ENCODE results near the gene PCDHB10.
A peak's percentile ranks its signal among the peaks of the same experiment; 100 is the strongest.
"Not testable (repeated sequence)": the region's sequence is repeated elsewhere in the genome, so short reads cannot be mapped to it uniquely, and the experiment has no call there.

The PCDHB10 gene

DNA sequence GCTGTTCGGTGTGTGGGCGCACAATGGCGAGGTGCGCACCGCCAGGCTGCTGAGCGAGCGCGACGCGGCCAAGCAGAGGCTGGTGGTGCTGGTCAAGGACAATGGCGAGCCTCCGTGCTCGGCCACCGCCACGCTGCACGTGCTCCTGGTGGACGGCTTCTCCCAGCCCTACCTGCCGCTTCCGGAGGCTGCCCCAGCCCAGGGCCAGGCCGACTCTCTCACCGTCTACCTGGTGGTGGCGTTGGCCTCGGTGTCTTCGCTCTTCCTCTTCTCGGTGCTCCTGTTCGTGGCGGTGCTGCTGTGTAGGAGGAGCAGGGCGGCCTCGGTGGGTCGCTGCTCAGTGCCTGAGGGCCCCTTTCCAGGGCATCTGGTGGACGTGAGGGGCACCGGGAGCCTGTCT is 12.3 kb upstream of the PCDHB10 start:
- H3K9me2 ChIP-seq (replicated peaks; ENCODE audit: insufficient read depth, low read length); H3K4me3 ChIP-seq (ENCODE audit: low read length); H3K27ac ChIP-seq (ENCODE audit: low read length); DNase-seq; H3K27me3 ChIP-seq (replicated peaks; ENCODE audit: insufficient read depth, low read length); H3K4me2 ChIP-seq (ENCODE audit: low read depth, low read length); H2AFZ ChIP-seq (ENCODE audit: low read length); H3K9me3 ChIP-seq (replicated peaks; ENCODE audit: insufficient read depth, low read length); H3F3A ChIP-seq (ENCODE audit: insufficient read depth, low read length); H3K4me1 ChIP-seq (ENCODE audit: low read length); H4K20me1 ChIP-seq (ENCODE audit: insufficient read depth, low read length); H3K9ac ChIP-seq (ENCODE audit: low read length); H3K79me2 ChIP-seq (ENCODE audit: low read length); H3K36me3 ChIP-seq (replicated peaks; ENCODE audit: insufficient read depth, low read length): not testable (repeated sequence)

DNA sequence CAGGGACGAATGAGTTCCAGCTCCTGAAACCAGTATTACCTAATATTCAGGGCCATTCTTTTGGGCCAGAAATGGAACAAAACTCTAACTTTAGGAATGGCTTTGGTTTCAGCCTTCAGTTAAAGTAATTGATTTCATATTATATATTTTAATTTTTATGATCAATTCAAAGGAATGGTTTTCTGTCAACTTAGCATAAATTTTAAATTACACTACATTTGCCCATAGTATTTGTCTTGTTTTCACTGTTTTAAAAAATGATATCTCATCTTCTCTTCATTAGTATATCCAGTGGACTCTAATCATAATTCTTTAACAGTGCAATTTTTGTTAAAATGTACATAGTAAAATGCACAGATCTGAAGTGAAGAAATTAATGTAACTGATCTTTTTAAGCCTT is 11.8 kb upstream of the PCDHB10 start:
- no peaks in the 10 kb centered on the region for H3K36me3 ChIP-seq (replicated peaks; ENCODE audit: insufficient read depth, low read length)
- no peaks in the 10 kb centered on the region for H3K79me2 ChIP-seq (ENCODE audit: low read length)
- no peak overlapping the region for H3K27ac ChIP-seq (ENCODE audit: low read length)
- no peak overlapping the region for H3K4me3 ChIP-seq (ENCODE audit: low read length)
- no peak overlapping the region for H2AFZ ChIP-seq (ENCODE audit: low read length)
- H3F3A ChIP-seq (ENCODE audit: insufficient read depth, low read length): no peaks in the 10 kb centered on the region
- no peaks in the 10 kb centered on the region for H3K9me3 ChIP-seq (replicated peaks; ENCODE audit: insufficient read depth, low read length)
- no peaks in the 10 kb centered on the region for H4K20me1 ChIP-seq (ENCODE audit: insufficient read depth, low read length)
- H3K4me2 ChIP-seq (ENCODE audit: low read depth, low read length): no peak overlapping the region
- no peaks in the 10 kb centered on the region for H3K4me1 ChIP-seq (ENCODE audit: low read length)
- no peaks in the 10 kb centered on the region for H3K9me2 ChIP-seq (replicated peaks; ENCODE audit: insufficient read depth, low read length)
- no peak for DNase-seq
- TF ChIP-seq EZH2phosphoT487 (IDR thresholded peaks at IDR 0.05; ENCODE audit: low read length): no peak
- TF ChIP-seq, protein P1, sequence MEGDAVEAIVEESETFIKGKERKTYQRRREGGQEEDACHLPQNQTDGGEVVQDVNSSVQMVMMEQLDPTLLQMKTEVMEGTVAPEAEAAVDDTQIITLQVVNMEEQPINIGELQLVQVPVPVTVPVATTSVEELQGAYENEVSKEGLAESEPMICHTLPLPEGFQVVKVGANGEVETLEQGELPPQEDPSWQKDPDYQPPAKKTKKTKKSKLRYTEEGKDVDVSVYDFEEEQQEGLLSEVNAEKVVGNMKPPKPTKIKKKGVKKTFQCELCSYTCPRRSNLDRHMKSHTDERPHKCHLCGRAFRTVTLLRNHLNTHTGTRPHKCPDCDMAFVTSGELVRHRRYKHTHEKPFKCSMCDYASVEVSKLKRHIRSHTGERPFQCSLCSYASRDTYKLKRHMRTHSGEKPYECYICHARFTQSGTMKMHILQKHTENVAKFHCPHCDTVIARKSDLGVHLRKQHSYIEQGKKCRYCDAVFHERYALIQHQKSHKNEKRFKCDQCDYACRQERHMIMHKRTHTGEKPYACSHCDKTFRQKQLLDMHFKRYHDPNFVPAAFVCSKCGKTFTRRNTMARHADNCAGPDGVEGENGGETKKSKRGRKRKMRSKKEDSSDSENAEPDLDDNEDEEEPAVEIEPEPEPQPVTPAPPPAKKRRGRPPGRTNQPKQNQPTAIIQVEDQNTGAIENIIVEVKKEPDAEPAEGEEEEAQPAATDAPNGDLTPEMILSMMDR (IDR thresholded peaks at IDR 0.05; ENCODE audit: low read length): no peak
- H3K27me3 ChIP-seq (replicated peaks; ENCODE audit: insufficient read depth, low read length): no peaks in the 10 kb centered on the region; the same call in 1 of the 2 replicates
- no peak overlapping the region for H3K9ac ChIP-seq (ENCODE audit: low read length)

DNA sequence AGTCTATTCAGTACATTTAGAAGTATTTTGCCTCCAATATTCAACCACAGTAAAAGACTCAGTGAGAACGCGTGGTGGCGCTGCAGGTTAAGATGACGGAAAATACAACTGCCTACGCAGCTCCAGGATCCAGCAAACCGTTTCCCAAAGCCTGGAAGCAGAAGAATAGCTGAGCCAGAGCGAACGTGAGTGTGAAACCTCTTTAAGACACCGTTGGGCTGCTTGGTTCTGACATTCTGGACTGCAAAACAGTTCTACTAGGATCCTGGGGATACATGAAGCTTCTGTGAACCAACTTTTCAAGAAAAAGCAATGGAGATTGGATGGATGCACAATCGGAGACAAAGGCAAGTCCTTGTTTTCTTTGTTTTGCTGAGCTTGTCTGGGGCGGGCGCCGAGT is 9.9 kb upstream of the PCDHB10 start, which contains the start of gene PCDHB16:
Gene PCDHB16 (plus strand): TSS at position 140 of the 400 bp plus-strand sequence. CDS start 173 bp downstream, at position 313.
- Histone ChIP-seq H3K4me1 (ENCODE audit: low read length) (no peaks in the 10 kb centered on the region), H3K4me3 (ENCODE audit: low read length) (no peak within 1 kb of the TSS), H3K9me2 (replicated peaks; ENCODE audit: insufficient read depth, low read length) (no peaks in the 10 kb centered on the region), H3K36me3 (replicated peaks; ENCODE audit: insufficient read depth, low read length) (no peaks in the 10 kb centered on the region), H3K9ac (ENCODE audit: low read length) (no peak within 1 kb of the TSS), H3F3A (ENCODE audit: insufficient read depth, low read length) (no peaks in the 10 kb centered on the region), H3K4me2 (ENCODE audit: low read depth, low read length) (no peak within 1 kb of the TSS), H3K9me3 (replicated peaks; ENCODE audit: insufficient read depth, low read length) (no peaks in the 10 kb centered on the region), H3K27ac (ENCODE audit: low read length) (no peak within 1 kb of the TSS), H3K79me2 (ENCODE audit: low read length) (no peaks in the 10 kb centered on the region), H4K20me1 (ENCODE audit: insufficient read depth, low read length) (no peaks in the 10 kb centered on the region), H3K27me3 (replicated peaks; ENCODE audit: insufficient read depth, low read length) (no peaks in the 10 kb centered on the region; the same call in 1 of the 2 replicates), H2AFZ (ENCODE audit: low read length) (no peak within 1 kb of the TSS)
- DNase-seq: no peak
- TF ChIP-seq, protein P1 (IDR thresholded peaks at IDR 0.05; ENCODE audit: low read length): peak; percentile 40
- no peak for TF ChIP-seq EZH2 (optimal IDR thresholded peaks at IDR 0.05; ENCODE audit: low read depth, low read length)

DNA sequence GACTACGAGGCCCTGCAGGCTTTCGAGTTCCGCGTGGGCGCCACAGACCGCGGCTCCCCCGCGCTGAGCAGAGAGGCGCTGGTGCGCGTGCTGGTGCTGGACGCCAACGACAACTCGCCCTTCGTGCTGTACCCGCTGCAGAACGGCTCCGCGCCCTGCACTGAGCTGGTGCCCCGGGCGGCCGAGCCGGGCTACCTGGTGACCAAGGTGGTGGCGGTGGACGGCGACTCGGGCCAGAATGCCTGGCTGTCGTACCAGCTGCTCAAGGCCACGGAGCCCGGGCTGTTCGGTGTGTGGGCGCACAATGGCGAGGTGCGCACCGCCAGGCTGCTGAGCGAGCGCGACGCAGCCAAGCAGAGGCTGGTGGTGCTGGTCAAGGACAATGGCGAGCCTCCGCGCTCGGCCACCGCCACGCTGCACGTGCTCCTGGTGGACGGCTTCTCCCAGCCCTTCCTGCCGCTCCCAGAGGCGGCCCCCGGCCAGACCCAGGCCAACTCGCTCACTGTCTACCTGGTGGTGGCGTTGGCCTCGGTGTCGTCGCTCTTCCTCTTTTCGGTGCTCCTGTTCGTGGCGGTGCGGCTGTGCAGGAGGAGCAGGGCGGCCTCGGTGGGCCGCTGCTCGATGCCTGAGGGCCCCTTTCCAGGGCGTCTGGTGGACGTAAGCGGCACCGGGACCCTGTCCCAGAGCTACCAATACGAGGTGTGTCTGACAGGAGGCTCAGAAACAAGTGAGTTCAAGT is 7.9 kb upstream of the PCDHB10 start:
- H3K9me2 ChIP-seq (replicated peaks; ENCODE audit: insufficient read depth, low read length); H3K79me2 ChIP-seq (ENCODE audit: low read length); H3K9ac ChIP-seq (ENCODE audit: low read length); H3K4me2 ChIP-seq (ENCODE audit: low read depth, low read length); DNase-seq; H3K36me3 ChIP-seq (replicated peaks; ENCODE audit: insufficient read depth, low read length); H4K20me1 ChIP-seq (ENCODE audit: insufficient read depth, low read length); H3K4me3 ChIP-seq (ENCODE audit: low read length); H3K27me3 ChIP-seq (replicated peaks; ENCODE audit: insufficient read depth, low read length); H2AFZ ChIP-seq (ENCODE audit: low read length); H3F3A ChIP-seq (ENCODE audit: insufficient read depth, low read length); H3K4me1 ChIP-seq (ENCODE audit: low read length); H3K9me3 ChIP-seq (replicated peaks; ENCODE audit: insufficient read depth, low read length); H3K27ac ChIP-seq (ENCODE audit: low read length): not testable (repeated sequence)
